Gastroesophageal sphincter (tissue), 4 donors: ENCODE results near the gene SRP19. TPM values are rescaled to one million over a fixed set of nuclear protein-coding genes. Genes with fewer than 3 reads are reported as not detected.

Experiments used
- ATAC-seq: fragments of 150-250 bp; one replicate; pipeline ENCODE4 v1.9.1; 2016; ENCODE audit warnings: mild to moderate bottlenecking, moderate library complexity
- H3K27ac ChIP-seq, 4 donors: fragments of 200-600 bp; sonication (generic) in 3 of 4; 1 replicate in 3 of 4; 2 replicates in 1 of 4; pipeline ENCODE4 v1.5.1; 2016 to 2019
- H3K27me3 ChIP-seq: fragments of 200-600 bp; sonication (generic); one replicate; pipeline ENCODE4 v1.5.1; 2019
- H3K36me3 ChIP-seq, 2 donors: fragments of 200-600 bp; sonication (generic); one replicate each; pipeline ENCODE4 v1.5.1; 2019; ENCODE audit warnings: control low read depth in 1 of 2
- H3K4me1 ChIP-seq, 3 donors: fragments of 200-600 bp; sonication (generic); 1 replicate in 2 of 3; 2 replicates in 1 of 3; pipeline ENCODE4 v1.5.1; 2016 to 2019; ENCODE audit warnings: control low read depth in 2 of 3
- H3K4me3 ChIP-seq, 2 donors: fragments of 200-600 bp; sonication (generic); one replicate each; pipeline ENCODE4 v1.5.1; 2019; ENCODE audit warnings: mild to moderate bottlenecking in 1 of 2, moderate library complexity in 1 of 2
- H3K9me3 ChIP-seq, 3 donors: fragments of 200-600 bp; sonication (generic); one replicate each; pipeline ENCODE4 v1.5.1; 2017 to 2019; ENCODE audit warnings: control low read depth in 2 of 3
- CTCF ChIP-seq, 4 experiments: fragments of 200-600 bp in 2 of 4; fragments of 450-650 bp in 2 of 4; sonication (generic) in 1 of 4; IDR thresholded peaks; one replicate each; pipeline ENCODE4 v1.5.1; 2017 to 2019; ENCODE audit warnings: antibody characterized with exemption in 4 of 4, mild to moderate bottlenecking in 2 of 4, moderate library complexity in 2 of 4
- EP300 ChIP-seq: sonication (generic); formaldehyde crosslinking; IDR thresholded peaks from one replicate; pipeline ENCODE4 v1.6.1; 2017; ENCODE audit warnings: antibody characterized with exemption, mild to moderate bottlenecking
- POLR2A ChIP-seq, 2 donors: fragments of 450-650 bp; IDR thresholded peaks; one replicate each; pipeline ENCODE4 v1.6.1; 2017; ENCODE audit warnings: antibody characterized with exemption in 2 of 2, mild to moderate bottlenecking in 2 of 2, moderate library complexity in 1 of 2
- POLR2AphosphoS5 ChIP-seq: sonication (generic); formaldehyde crosslinking; IDR thresholded peaks from one replicate; pipeline ENCODE4 v1.6.1; 2017; ENCODE audit warnings: antibody characterized with exemption
- WGBS, 2 donors: methylation state at CpG; one replicate each; pipeline ENCODE4 v1.1.5; 2018; ENCODE audit warnings: low coverage in 1 of 2; 5-methylcytosine and 5-hydroxymethylcytosine counted together
- total RNA-seq, 4 donors: library from RNA; depleted of rRNA; stranded (reverse); fragments of >200 nt; gene quantifications; one replicate each; pipeline ENCODE4 v1.1.0, GENCODE V29; 2016

The SRP19 gene
- total RNA-seq, 4 donors from 2014 or later = 36.5 to 96.8 (median 69.2) TPM

GRCh38 chr5:112823656-112824055 lies 37.4 kb upstream of the SRP19 start:
- 94 to 96% methylated on average over 2 of the region's 2 CpGs for WGBS, 2 donors
- Histone ChIP-seq H3K27me3 (no peaks in the 10 kb centered on the region), H3K27ac (no peak overlapping the region), H3K9me3 (no peaks in the 10 kb centered on the region), H3K36me3 (peaks cover 0 to 90% of the 10 kb centered on the region in 2 donors), H3K4me3 (no peak overlapping the region), H3K4me1 (no peaks in the 10 kb centered on the region)
- TF ChIP-seq EP300 (no peak), POLR2AphosphoS5 (no peak), CTCF (IDR thresholded peaks at IDR 0.05) (no peak), POLR2A (IDR thresholded peaks at IDR 0.05) (no peak)
- no peak for ATAC-seq

GRCh38 chr5:112824197-112824596 lies 36.9 kb upstream of the SRP19 start:
- H3K36me3 ChIP-seq = peaks cover 4 to 90% of the 10 kb centered on the region in 2 donors
- H3K4me3 ChIP-seq = no peak overlapping the region
- no peaks in the 10 kb centered on the region for H3K27me3 ChIP-seq
- no peak for ATAC-seq
- TF ChIP-seq EP300 = no peak
- no peak for TF ChIP-seq POLR2AphosphoS5
- TF ChIP-seq CTCF (IDR thresholded peaks at IDR 0.05) = no peak
- no peak for TF ChIP-seq POLR2A (IDR thresholded peaks at IDR 0.05)
- H3K4me1 ChIP-seq = no peaks in the 10 kb centered on the region
- no peak overlapping the region for H3K27ac ChIP-seq
- no peaks in the 10 kb centered on the region for H3K9me3 ChIP-seq

GRCh38 chr5:112830378-112830777 lies 30.7 kb upstream of the SRP19 start:
- Histone ChIP-seq H3K4me3 (no peak overlapping the region), H3K27ac (no peak overlapping the region), H3K4me1 (no peaks in the 10 kb centered on the region), H3K36me3 (peaks cover 4 to 90% of the 10 kb centered on the region in 2 donors), H3K27me3 (no peaks in the 10 kb centered on the region), H3K9me3 (no peaks in the 10 kb centered on the region)
- TF ChIP-seq POLR2A (IDR thresholded peaks at IDR 0.05) (no peak), POLR2AphosphoS5 (no peak), EP300 (no peak), CTCF (IDR thresholded peaks at IDR 0.05) (no peak)
- ATAC-seq = no peak
- WGBS, 2 donors = 90 to 94% methylated on average over 2 of the region's 2 CpGs

GRCh38 chr5:112833971-112834370 lies 27.1 kb upstream of the SRP19 start:
- no peaks in the 10 kb centered on the region for H3K27me3 ChIP-seq
- TF ChIP-seq POLR2A (IDR thresholded peaks at IDR 0.05) = no peak
- WGBS, 2 donors = 93 to 95% methylated on average over 6 to 11 of the region's 13 CpGs
- ATAC-seq = no peak
- H3K27ac ChIP-seq = no peak overlapping the region
- H3K36me3 ChIP-seq = peaks cover 6 to 94% of the 10 kb centered on the region in 2 donors
- H3K4me3 ChIP-seq = no peak overlapping the region
- H3K9me3 ChIP-seq = no peaks in the 10 kb centered on the region
- no peaks in the 10 kb centered on the region for H3K4me1 ChIP-seq

GRCh38 chr5:112844489-112844888 lies 16.6 kb upstream of the SRP19 start:
- H3K27me3 ChIP-seq = no peaks in the 10 kb centered on the region
- no peak overlapping the region for H3K4me3 ChIP-seq
- peaks cover 0 to 5% (median 0%) of the 10 kb centered on the region in 3 donors for H3K4me1 ChIP-seq
- H3K27ac ChIP-seq = no peak overlapping the region
- peaks cover 0 to 4% of the 10 kb centered on the region in 2 donors for H3K36me3 ChIP-seq
- no peaks in the 10 kb centered on the region for H3K9me3 ChIP-seq
- TF ChIP-seq CTCF (IDR thresholded peaks at IDR 0.05) (no peak), EP300 (no peak), POLR2A (IDR thresholded peaks at IDR 0.05) (no peak), POLR2AphosphoS5 (no peak)
- ATAC-seq = no peak
- WGBS, 2 donors = 50 to 93% methylated on average over 1 of the region's 1 CpG
